ENCODE data around the gene ARGFX.
"Not testable (repeated sequence)": the region's sequence is repeated elsewhere in the genome, so short reads cannot be mapped to it uniquely, and the experiment has no call there.

The ARGFX gene

DNA sequence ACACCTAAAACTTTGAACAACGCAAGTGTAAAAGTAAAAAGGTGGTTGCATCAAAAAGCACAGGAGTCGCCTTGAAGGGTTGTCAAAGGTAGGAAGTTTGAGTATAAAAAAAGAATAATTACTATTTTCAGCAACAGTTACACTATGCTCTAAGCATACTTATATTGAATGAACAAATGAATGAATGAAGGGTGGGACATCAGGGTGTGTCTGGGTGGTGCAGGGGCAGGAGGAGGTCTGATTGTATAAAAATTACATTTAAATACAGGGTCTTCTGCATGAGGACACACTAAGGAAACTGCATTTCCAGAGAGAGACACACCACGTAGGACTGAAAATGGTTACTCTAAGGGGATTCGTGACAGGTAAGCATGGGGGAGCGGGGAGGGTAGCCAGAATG, at the start of gene ARGFX:
Gene ARGFX, plus strand, starts transcription at position 301 of the 400 bp plus-strand sequence. CDS start 2,765 bp downstream, outside the sequence.
- no peak for DNase-seq (ENCODE audit: insufficient read length, low spot score)
- no peak for FAIRE-seq

DNA sequence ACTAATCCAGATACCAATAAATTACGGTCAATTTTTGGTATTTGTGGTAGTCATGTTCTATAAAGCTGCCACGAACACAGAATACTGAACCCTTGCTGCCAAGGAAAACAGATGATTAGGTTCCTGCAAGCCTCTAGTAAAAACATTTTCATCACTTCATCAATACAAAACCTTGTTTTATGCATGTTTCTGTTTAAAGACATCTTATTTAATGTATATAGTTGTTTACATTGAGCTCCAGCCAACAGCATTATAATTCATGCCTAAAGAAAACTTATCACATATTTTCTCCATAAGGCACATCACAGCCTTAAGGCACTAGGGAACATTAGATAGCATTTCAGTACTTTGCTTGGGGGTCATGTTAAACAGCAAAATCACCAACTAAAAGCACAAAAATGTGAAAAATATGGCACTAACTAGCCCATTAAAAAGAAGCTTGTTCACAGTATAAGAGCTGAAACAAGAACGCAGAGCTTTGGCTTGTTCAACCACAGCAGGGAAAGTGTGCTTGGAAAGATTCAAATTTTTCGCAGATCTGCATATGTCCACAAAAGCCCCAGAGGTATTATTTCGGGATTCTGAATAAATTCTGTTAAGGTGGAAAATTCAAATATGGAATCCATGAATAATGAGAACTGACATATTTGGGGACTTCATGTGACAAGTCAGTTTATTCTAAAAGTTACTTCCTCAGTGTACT, 49.6 kb upstream of the ARGFX start:
- no peak for FAIRE-seq

DNA sequence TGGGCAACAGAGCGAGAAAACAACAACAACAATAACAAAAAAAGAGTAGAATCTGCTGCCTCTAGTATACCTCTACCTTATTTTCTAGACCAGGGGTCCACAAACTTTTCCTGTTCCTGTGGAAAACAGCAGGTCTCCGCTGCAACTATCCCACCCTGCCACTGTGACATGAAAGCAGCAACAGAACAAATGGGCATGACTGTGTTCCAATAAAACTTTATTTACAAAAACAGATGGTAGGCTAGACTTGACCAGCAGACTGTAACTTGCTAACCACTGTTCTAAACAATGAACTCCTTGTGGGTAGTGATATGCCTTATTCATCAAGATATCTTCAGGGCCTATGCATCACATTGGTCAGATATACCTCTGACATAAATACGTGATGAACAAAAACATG, 47.2 kb upstream of the ARGFX start:
- DNase-seq (ENCODE audit: insufficient read length, low spot score), result no peak
- FAIRE-seq, result no peak

More for the DNA sequence above, 49.6 kb upstream of the ARGFX start:
- DNase-seq (ENCODE audit: insufficient read length, low spot score), result no peak

DNA sequence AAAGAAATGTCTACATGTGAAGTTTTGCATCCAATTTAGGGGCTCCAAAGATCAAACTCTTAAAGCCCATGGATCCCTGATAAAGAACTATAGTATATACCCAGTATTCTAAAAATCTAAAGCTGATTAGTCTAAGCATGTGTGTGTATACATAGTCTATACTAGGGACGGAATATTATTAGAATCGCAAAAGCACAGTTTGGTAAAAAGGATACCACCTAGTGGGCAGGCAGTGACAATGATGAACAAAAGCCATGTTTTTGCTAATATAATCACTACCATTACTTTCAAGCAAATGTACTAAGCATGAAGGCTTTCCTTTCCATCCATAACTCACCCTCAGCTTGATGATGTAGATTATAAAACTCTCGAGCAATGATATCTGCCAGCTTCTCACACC, 38.4 kb upstream of the ARGFX start:
- no peak for FAIRE-seq

DNA sequence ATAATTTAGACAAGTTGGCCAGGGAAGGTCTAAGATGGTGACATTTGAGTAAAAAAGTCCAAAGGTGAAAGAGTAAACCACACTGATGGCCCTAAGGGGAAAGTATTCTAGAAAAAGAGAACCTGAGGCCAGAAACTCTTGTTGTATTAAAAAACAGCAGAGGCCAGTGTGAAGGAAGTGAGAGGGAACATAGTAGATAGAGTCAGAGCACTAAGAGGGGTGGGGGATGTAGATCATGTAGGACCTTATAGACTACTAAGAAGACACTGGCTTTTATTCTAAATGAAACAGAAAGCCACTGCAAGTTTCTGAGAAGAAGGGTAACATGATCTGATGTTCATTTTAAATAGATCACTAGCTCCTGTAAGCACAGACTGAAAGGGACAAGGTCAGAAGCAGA, 36.5 kb upstream of the ARGFX start:
- DNase-seq (ENCODE audit: insufficient read length, low spot score) (no peak), FAIRE-seq (no peak)

More for the DNA sequence above, 38.4 kb upstream of the ARGFX start:
- no peak for DNase-seq (ENCODE audit: insufficient read length, low spot score)

DNA sequence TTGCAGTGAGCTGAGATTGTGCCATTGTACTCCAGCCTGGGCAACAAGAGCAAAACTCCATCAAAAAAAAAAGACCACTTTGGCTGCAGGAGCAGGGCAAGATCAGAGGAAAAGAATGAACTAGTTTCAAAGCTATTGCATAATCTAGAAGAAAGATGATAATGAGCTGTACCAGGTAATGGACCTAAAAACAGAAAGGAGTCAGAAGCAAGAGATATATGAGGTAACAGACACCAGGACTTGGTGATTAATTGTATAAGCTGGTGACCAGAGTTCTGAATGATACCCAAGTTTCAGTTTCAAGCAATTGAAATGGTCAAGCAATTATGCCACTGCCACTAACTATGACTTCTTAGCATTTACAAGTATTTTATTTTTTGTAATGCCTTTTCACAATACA, 24.8 kb upstream of the ARGFX start:
- FAIRE-seq (no peak), DNase-seq (ENCODE audit: insufficient read length, low spot score) (no peak)

DNA sequence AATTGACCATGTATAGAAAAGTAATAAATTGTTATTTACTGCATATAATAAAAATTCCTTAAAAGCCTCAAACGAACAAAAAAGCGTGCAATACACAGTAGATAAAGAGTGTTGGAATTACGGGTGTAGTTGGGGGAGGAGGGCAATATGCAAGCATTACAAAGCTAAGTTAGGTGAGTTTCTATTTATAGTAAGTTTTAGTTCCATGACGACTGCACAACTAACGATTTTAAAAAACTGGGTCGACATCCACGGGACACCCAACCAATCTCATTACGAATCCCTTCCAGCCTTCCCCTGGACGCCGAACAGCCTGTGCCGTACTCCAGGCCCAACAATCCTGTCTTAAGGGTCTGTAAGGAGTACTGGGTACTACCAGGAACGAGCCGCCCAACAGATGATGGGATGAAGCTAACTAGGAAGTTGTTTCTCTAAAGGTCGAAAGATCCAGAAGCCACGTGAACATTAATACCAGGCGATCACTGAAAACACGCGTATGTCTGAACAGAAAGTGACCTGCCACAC, 22.6 kb upstream of the ARGFX start:
- no peak for FAIRE-seq

DNA sequence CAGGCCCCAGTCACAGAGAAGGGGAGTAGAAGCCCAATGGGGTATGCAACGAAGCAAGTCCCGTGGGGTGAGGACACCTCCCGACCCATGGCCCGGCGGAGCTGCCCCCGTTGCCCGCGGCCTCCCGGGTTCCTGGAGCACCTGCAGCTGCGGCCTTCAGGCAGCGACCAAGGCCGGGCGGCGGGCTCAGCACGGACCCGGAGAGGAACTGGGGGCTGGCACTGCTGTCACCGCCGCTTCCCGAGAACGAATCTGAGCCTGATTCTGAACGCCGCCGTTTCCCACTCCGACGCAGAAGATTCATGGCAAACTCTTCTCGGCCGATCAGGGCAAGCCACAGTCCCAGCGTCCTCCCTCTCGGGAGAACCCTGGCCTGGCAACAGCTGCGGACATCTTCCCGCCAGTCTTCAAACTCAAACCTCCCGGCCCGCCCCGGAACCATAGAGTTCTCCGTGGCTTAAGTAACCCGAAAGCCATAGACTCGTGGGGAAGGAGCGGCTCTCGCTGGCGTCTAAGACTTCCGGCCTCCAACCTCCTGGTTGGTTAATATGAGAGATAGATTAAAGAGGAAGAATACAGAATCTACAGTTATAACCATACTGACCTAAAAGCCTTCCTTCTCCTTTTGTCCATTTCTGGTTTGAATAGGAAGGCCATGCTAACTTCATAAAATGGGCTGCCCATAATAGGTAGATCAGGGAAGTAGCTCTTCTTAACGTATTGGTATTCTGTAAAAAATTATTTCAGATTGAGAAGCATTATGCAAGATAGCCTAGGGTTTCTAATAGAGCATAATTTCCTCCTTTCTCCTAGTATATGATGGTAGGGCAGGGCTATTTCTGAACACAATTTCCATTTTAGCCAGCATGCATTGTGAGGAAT, 21.9 kb upstream of the ARGFX start, which contains the start of gene POLQ:
Gene POLQ, minus strand, starts transcription at position 415 of the 882 bp plus-strand sequence. Its CDS starts 111 bp downstream, at position 304.
- FAIRE-seq (no peak), DNase-seq (ENCODE audit: insufficient read length, low spot score) (peak; percentile 81)

More for the DNA sequence above, 22.6 kb upstream of the ARGFX start:
- DNase-seq (ENCODE audit: insufficient read length, low spot score), result peak; percentile 26

DNA sequence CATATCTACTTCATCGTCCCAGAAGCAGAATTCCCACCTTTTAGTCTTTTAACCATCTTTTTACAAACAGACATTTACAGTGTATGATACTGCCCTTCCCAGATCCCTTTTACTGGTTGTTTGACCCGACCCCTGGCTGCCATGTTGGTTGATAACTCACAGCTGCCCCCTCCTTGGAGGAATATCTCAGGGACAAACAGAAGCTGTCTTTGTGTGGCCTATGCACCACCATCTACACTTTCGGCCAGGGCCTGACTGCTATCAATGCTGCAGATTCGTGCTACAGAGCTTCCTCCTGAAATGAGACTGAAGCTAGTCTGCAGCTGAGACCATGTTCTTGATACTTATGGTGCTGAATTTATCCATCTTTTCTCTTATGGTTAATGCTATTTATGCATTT, 15.4 kb upstream of the ARGFX start:
- DNase-seq (ENCODE audit: insufficient read length, low spot score) (no peak), FAIRE-seq (no peak)

DNA sequence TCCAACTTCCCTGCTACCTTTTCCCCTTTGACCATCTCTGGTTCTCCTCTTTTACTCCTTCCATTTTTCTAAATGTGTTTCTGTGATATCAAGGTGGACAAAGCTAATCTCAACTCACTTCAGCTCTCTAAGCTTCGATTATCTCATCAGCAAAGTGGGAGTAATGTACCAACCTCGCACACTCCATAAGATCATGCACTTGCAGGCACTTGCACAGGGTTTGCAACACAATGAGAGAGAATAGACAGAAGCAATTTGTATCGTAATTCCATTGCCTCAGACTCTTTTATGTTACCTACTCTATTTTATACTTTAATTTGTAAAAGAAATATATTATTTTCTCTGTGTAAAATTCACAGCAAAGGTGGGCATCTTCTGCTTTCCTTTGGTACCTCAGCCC, 15.0 kb upstream of the ARGFX start:
- no peak for FAIRE-seq
- no peak for DNase-seq (ENCODE audit: insufficient read length, low spot score)

DNA sequence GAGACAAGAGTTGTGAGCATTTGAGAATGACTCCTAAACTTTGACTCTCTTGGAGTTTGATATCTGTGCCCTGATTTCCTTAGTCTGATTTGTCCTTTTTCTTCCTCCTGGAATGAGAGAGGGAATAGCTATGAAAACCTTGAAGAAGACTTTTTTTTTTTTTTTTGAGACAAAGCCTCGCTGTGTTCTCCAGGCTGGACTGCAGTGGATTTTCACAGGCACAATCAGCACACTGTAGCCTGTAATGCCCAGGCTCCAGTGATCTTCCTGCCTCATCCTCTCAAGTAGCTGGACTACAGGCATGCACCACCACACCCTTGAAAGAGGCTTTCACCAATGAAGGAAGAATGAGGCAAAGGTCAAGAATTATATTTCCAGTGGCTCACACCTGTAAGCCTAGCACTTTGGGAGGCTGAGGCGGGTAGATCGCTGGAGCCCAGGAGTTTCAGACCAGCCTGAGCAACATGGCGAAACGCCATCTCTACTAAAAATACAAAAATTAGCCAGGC, 10.3 kb upstream of the ARGFX start:
- FAIRE-seq, result no peak
- no peak for DNase-seq (ENCODE audit: insufficient read length, low spot score)

DNA sequence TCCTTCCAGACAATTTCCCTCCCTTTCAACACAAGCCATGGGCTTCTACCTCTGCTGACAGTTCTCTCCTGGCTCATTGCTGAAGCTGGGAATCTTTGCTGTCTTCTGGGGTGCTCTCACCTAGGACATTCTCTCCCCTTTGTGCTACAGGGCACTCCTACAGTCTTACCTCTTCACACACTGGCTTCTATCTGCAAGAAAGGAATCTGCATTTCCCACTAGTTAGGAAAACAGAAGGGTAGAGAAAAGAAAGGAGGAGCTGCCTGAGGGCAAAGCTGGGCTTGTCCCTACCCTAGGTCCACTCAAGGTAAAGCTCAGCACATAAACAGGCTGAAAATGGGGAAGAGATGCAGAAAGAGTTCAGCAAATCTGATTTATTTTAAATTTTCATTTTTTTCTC, 5.6 kb upstream of the ARGFX start:
- FAIRE-seq, result no peak
- no peak for DNase-seq (ENCODE audit: insufficient read length, low spot score)

DNA sequence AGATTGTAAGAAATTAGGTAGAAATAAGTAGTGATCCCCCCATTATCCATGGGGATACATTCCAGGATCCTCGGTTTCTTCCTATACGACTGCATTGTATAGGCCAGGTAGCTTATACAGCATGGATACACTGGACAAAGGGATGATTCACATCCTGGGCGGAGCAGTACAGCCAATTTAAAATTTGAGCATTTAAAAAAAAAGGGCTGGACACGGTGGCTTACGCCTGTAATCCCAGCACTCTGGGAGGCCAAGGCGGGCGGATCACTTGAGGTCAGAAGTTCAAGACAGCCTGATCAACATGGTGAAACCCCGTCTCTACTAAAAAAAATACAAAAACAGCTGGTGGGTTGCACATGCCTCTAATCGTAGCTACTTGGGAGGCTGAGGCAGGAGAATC, 976 bp upstream of the ARGFX start:
- no peak for DNase-seq (ENCODE audit: insufficient read length, low spot score)
- no peak for FAIRE-seq

DNA sequence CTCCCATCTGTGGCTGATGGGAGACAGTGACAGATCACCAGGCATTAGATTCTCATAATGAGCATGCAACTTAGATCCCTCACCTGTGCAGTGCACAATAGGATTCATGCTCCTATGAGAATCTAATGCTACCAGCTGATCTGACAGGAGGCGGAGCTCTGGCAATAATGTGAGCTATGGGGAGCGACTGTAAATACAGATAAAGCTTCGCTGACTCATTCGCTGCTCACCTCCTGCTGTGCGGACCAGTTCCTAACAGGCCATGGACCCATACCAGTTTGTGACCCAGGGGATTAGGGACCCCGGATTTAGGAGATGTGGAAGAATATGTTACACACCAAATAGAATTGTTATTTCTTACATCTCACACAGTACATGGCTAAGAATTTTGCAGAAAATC, 6.7 kb downstream of the ARGFX start:
- FAIRE-seq (no peak), DNase-seq (ENCODE audit: insufficient read length, low spot score) (no peak)

DNA sequence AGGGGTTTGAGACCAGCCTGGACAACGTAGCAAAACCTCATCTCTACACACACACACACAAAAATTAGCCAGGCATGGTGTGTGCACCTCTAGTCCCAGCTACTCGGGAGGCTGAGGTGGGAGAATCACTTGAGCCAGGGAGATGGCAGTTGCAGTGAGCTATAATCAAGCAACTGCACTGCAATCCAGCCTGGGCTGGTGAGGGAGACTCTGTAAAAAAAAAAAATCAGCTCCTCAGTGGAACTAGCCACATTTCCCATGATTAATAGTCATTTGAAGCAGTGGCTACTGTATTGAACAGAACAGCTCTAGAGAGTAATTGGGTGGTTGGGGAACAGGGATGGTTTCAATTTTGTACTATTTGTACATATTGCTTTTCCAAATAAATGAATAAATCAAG, 13.9 kb downstream of the ARGFX start:
- FAIRE-seq, result no peak
- DNase-seq (ENCODE audit: insufficient read length, low spot score), result no peak

DNA sequence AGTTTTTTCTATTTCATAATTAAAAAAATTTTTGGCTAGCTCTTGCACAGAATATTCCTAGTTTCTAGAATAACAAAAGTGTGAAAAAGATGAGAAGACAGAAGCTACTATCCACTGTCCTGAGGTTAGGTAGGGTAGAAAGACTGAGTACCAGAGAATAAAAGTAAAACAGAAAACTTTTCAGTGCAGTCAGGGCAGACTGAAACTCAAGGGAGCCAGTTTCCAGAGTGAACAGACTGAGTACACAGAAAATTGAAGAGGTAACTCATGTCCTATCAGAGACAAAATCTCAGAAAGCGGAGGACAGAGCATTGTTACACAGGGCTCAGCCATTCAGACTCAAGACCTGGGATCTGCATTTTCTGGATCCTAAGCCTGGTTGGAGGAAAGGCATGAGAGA, 16.7 kb downstream of the ARGFX start:
- no peak for FAIRE-seq

DNA sequence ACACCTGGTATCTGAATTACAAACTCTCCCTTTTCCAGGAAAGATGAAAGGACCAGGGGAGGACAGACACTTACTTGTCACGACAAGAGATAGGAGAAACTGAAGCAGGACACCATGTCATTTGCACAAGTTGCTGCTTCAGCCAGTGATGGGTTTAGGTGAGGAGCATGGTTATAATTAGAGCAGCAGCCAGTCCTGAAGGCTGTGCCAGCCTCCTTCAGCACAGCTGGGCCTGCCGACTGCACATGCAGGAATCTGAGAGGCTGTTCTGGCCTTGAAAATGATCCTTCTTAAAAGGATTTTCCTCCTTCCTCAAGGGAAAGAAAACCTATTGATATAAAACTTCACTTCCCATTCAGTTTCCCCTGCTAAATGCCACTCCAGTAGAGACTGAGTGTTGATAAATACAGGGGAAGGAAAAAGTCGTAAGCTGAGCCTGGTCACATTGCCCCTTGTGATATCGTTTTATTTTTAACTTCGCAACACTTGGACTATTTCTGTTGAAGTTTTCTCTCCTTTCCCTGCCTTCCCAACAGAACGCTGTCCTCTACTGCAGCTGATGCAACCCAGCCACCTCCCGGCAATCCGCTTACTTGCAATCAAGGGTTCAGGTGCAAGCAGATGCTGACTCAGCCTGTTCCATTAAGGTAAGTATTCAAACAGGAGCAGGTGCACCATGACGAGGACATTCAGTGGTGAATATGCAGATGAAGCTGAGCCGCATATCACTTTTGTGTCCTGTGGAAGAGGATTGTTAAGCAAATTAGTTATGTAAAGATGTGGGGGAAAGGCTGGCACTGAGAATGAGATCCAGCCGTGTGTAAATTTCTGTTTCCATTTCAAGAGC, 25.3 kb downstream of the ARGFX start, which contains the start of gene FBXO40:
Gene FBXO40, plus strand, starts transcription at position 524 of the 847 bp plus-strand sequence. CDS start 27,197 bp downstream, outside the sequence.
- DNase-seq (ENCODE audit: insufficient read length, low spot score) (no peak), FAIRE-seq (no peak)

More for the DNA sequence above, 16.7 kb downstream of the ARGFX start:
- DNase-seq (ENCODE audit: insufficient read length, low spot score), result no peak

DNA sequence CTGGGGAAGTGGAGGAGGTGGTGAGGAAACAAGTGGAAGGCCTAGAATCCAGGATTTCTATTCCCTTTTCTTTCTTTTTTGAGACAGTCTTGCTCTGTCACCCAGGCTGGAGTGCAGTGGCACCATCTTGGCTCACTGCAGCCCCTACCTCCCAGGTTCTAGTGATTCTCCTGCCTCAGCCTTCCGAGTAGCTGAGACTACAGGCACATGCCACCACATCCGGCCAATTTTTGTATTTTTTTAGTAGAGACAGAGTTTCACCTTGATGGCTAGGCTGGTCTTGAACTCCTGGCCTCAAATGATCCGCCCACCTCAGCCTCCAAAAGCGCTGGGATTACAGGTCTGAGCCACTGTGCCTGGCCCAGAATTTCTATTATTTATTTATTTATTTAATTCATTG, 26.1 kb downstream of the ARGFX start:
- not testable (repeated sequence) for DNase-seq (ENCODE audit: insufficient read length, low spot score); FAIRE-seq

DNA sequence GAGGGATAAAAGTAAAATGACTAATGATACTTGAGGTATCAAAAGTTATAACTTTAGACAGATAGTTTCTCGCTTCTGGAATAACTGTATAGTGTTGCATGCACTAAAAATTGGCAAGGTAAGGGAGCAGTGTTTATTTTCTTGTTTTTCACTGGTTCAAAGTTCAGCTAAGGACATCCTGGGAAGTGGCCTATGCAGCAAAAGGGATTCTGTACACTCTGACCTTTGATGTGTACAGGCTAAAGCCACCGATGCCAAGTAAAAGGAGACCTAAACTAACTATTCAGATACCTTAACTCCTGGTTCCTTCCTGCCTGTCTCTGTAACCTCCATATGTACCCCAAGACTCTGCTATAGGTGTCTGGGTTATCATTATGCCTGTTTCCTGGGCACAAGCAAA, 27.1 kb downstream of the ARGFX start:
- DNase-seq (ENCODE audit: insufficient read length, low spot score) (no peak), FAIRE-seq (no peak)

DNA sequence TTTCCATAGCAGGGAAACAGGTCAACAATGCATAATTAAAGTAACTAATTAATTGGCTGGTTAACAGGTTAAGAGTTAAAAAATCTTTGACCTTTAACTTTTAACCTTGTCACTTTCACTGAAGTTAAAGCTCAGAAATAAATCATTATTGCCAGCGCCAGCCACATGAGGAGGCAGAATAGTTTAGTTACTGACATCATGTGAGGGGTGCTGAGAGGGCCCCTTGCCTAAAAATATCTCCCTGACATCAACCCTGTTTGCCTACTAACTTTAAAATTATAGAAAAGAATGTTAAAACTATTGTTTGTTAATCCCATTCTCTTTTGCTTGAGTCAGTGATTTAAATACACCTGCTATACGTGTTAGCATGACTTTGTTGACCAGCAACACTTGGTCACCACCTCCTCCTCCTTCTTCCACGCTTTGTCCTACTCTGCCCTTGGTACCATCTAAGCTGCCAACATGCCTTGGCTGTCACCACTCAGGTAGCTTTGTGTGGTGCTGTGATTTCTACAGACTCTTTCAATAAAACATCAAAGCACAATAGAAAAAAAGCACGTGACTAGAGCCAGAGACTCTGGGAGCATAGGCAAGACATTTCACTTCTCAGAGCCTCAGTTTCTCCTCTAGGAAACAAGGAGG, 28.1 kb downstream of the ARGFX start:
- FAIRE-seq (no peak), DNase-seq (ENCODE audit: insufficient read length, low spot score) (no peak)
